A673 (cell line): ENCODE results near the gene NEK5. TPM values are rescaled to one million over a fixed set of nuclear protein-coding genes. Genes with fewer than 3 reads are reported as not detected.

ENCODE experiments used
- BruUV-seq: library from RNA; stranded (reverse); fragments of 400-500 nt; replicated peaks from 2 replicates; lab custom pipeline; 2021; lab: Mats Ljungman, UMichigan
- CTCF ChIA-PET: fragments of 300-600 bp; sonication (Branson Sonifier 250); formaldehyde crosslinking; loops from one replicate; lab custom pipeline; 2022; ENCODE audit warnings: antibody characterized with exemption; lab: Charles Lee
- POLR2A ChIA-PET: fragments of 300-600 bp; sonication (Branson Sonifier 250); formaldehyde crosslinking; loops from one replicate; lab custom pipeline; 2022; ENCODE audit warnings: antibody characterized with exemption; ENCODE audit not compliant: low non-redundant PET; lab: Charles Lee
- DNase-seq: peaks from one replicate; pipeline ENCODE4 v3.0.0-alpha.2; 2015; ENCODE audit warnings: low spot score
- H3K27ac ChIP-seq: fragments of 200-600 bp; sonication (generic); 2 replicates; pipeline ENCODE4 v1.5.1; 2016; ENCODE audit warnings: mixed run types, low read depth, mild to moderate bottlenecking, mixed read lengths, antibody characterized with exemption, low read length; ENCODE audit not compliant: poor library complexity, severe bottlenecking
- H3K27me3 ChIP-seq: fragments of 200-600 bp; sonication (generic); replicated peaks from 2 replicates; pipeline ENCODE4 v1.6.1; 2017; ENCODE audit warnings: mixed run types, low read depth, mild to moderate bottlenecking, mixed read lengths, antibody characterized with exemption, low read length; ENCODE audit not compliant: insufficient read depth, poor library complexity
- H3K36me3 ChIP-seq: fragments of 200-600 bp; sonication (generic); 2 replicates; pipeline ENCODE4 v1.6.1; 2016; ENCODE audit warnings: mixed run types, mild to moderate bottlenecking, mixed read lengths, antibody characterized with exemption, low read length; ENCODE audit not compliant: insufficient read depth, poor library complexity, severe bottlenecking
- H3K4me1 ChIP-seq: fragments of 200-600 bp; sonication (generic); 2 replicates; pipeline ENCODE4 v1.6.1; 2017; ENCODE audit warnings: mixed run types, mild to moderate bottlenecking, mixed read lengths, antibody characterized with exemption, low read length; ENCODE audit not compliant: insufficient read depth, poor library complexity, severe bottlenecking
- H3K4me3 ChIP-seq: fragments of 200-600 bp; sonication (generic); 2 replicates; pipeline ENCODE4 v1.5.1; 2016; ENCODE audit warnings: low read depth, mixed run types, mild to moderate bottlenecking, mixed read lengths, low read length; ENCODE audit not compliant: poor library complexity, severe bottlenecking
- H3K9me3 ChIP-seq: fragments of 200-600 bp; sonication (generic); 2 replicates; pipeline ENCODE4 v1.6.1; 2016; ENCODE audit warnings: mixed run types, low read depth, mild to moderate bottlenecking, mixed read lengths, antibody characterized with exemption, low read length; ENCODE audit not compliant: poor library complexity, severe bottlenecking
- CTCF ChIP-seq: fragments of 300-800, 200-600 bp; sonication (generic); conservative IDR thresholded peaks from 2 replicates; pipeline ENCODE4 v1.5.1; 2017; ENCODE audit warnings: low read depth, mild to moderate bottlenecking, antibody characterized with exemption, low read length, moderate library complexity, mixed read lengths
- EZH2 ChIP-seq: fragments of 200-600 bp; sonication (generic); IDR thresholded peaks from 2 replicates; pipeline ENCODE4 v1.6.1; 2017; ENCODE audit warnings: borderline replicate concordance, low read depth, mild to moderate bottlenecking, mixed read lengths, antibody characterized with exemption, low read length; ENCODE audit not compliant: poor library complexity, severe bottlenecking
- intact Hi-C: fragments of 100-400 bp; cut with micrococcal nuclease; formaldehyde crosslinking; loops from one replicate; pipeline ENCODE4 v1.10.0; 2022; ENCODE audit not compliant: unreplicated experiment
- total RNA-seq: library from RNA; stranded (reverse); gene quantifications from 2 replicates; pipeline ENCODE4 v1.2.3, GENCODE V29; 2021

Gene NEK5
- total RNA-seq, 1 experiment from 2014 or later, result not detected

- peaks cover 22% of the 10 kb centered on the region for H3K4me1 ChIP-seq
- TF ChIP-seq CTCF (no peak), EZH2 (no peak)
- intact Hi-C loops, result no loop called here
- peak overlapping the region; percentile 60 for H3K27ac ChIP-seq
- no peaks in the 10 kb centered on the region for H3K9me3 ChIP-seq
- no TSS peak for BruUV-seq
- H3K36me3 ChIP-seq, result no peaks in the 10 kb centered on the region
- CTCF ChIA-PET, result interaction anchor here (1.2 kb wide), 1 partner anchor 29 kb away, joined by 3 read pairs; no protein-coding TSS in a partner anchor
- peak; percentile 96 for DNase-seq
- H3K4me3 ChIP-seq, result peak overlapping the region; percentile 1
- POLR2A ChIA-PET, result interaction anchor here (0.6 kb wide), 2 partner anchors 9 to 133 kb away, joined by 3 to 6 read pairs; partner anchors contain the start of gene UTP14C
- H3K27me3 ChIP-seq, result no peaks in the 10 kb centered on the region
These were observed 27.9 kb upstream of the NEK5 start for GRCh38 chr13:52156724-52157261.

GRCh38 chr13:52155177-52155576 is 26.3 kb upstream of the NEK5 start:
- no peak for DNase-seq
- POLR2A ChIA-PET, result no interaction called here
- H3K4me3 ChIP-seq, result no peak overlapping the region
- H3K36me3 ChIP-seq, result no peaks in the 10 kb centered on the region
- intact Hi-C loops, result no loop called here
- peaks cover 18% of the 10 kb centered on the region for H3K4me1 ChIP-seq
- no peaks in the 10 kb centered on the region for H3K9me3 ChIP-seq
- no TSS peak for BruUV-seq
- CTCF ChIA-PET, result no interaction called here
- H3K27ac ChIP-seq, result no peak overlapping the region
- no peaks in the 10 kb centered on the region for H3K27me3 ChIP-seq
- TF ChIP-seq EZH2, result no peak
- no peak for TF ChIP-seq CTCF

- H3K27me3 ChIP-seq, result no peaks in the 10 kb centered on the region
- no TSS peak for BruUV-seq
- CTCF ChIA-PET, result no interaction called here
- no peak overlapping the region for H3K27ac ChIP-seq
- H3K36me3 ChIP-seq, result no peaks in the 10 kb centered on the region
- no peak for DNase-seq
- TF ChIP-seq CTCF (no peak), EZH2 (no peak)
- POLR2A ChIA-PET, result no interaction called here
- intact Hi-C loops, result no loop called here
- no peak overlapping the region for H3K4me3 ChIP-seq
- H3K4me1 ChIP-seq, result no peaks in the 10 kb centered on the region
- no peaks in the 10 kb centered on the region for H3K9me3 ChIP-seq
These were observed 18.4 kb upstream of the NEK5 start for GRCh38 chr13:52147225-52147624.
